NCI-H526 (cell line): ENCODE results near the gene CTIF.

ENCODE experiments used
- DNase-seq, 2 experiments: peaks; one replicate each; lab custom pipeline; 2025; lab: John Stamatoyannopoulos, UW

CTIF gene

GRCh38 chr18:48851599-48851960 lies 312.7 kb downstream of the CTIF start:
- DNase-seq: no peak

GRCh38 chr18:48852292-48852691 lies 313.5 kb downstream of the CTIF start:
- no peak for DNase-seq

GRCh38 chr18:48852794-48853193 lies 314.0 kb downstream of the CTIF start:
- no peak for DNase-seq

GRCh38 chr18:48853588-48853987 lies 314.8 kb downstream of the CTIF start:
- DNase-seq: no peak

GRCh38 chr18:48854780-48855179 lies 315.9 kb downstream of the CTIF start:
- DNase-seq: peak; percentile 46 to 52

GRCh38 chr18:48855422-48856377 lies 316.9 kb downstream of the CTIF start:
- DNase-seq: no peak

GRCh38 chr18:48857023-48857694 lies 318.3 kb downstream of the CTIF start:
- DNase-seq: no peak

GRCh38 chr18:48858676-48859075 lies 319.8 kb downstream of the CTIF start:
- DNase-seq: no peak

- DNase-seq: no peak
These were observed 320.8 kb downstream of the CTIF start for GRCh38 chr18:48859311-48860268.

- no peak for DNase-seq
These were observed 321.7 kb downstream of the CTIF start for GRCh38 chr18:48860269-48861180.

- DNase-seq: no peak
These were observed 322.4 kb downstream of the CTIF start for GRCh38 chr18:48861181-48861708.

- DNase-seq: no peak
These were observed 323.3 kb downstream of the CTIF start for GRCh38 chr18:48862132-48862531.

- no peak for DNase-seq
These were observed 323.9 kb downstream of the CTIF start for GRCh38 chr18:48862678-48863270.

- DNase-seq: no peak
These were observed 324.7 kb downstream of the CTIF start for GRCh38 chr18:48863432-48864065.

- no peak for DNase-seq
These were observed 326.0 kb downstream of the CTIF start for GRCh38 chr18:48864876-48865275.

- DNase-seq: peak in 1 of 2 experiments; percentile 25
These were observed 327.4 kb downstream of the CTIF start for GRCh38 chr18:48866028-48866733.

GRCh38 chr18:48866856-48867255 lies 328.0 kb downstream of the CTIF start:
- no peak for DNase-seq

- no peak for DNase-seq
These were observed 329.1 kb downstream of the CTIF start for GRCh38 chr18:48867978-48868377.
